Right hindlimb (tissue), 1 donor: ENCODE measurements around the gene DYNC1H1.
A peak's percentile ranks its signal among the peaks of the same experiment; 100 is the strongest.
"Not testable (repeated sequence)": the region's sequence is repeated elsewhere in the genome, so short reads cannot be mapped to it uniquely, and the experiment has no call there.

ENCODE experiments used
- DNase-seq: peaks from one replicate; pipeline ENCODE4 v3.0.0-alpha.2; 2018

The DYNC1H1 gene

DNA sequence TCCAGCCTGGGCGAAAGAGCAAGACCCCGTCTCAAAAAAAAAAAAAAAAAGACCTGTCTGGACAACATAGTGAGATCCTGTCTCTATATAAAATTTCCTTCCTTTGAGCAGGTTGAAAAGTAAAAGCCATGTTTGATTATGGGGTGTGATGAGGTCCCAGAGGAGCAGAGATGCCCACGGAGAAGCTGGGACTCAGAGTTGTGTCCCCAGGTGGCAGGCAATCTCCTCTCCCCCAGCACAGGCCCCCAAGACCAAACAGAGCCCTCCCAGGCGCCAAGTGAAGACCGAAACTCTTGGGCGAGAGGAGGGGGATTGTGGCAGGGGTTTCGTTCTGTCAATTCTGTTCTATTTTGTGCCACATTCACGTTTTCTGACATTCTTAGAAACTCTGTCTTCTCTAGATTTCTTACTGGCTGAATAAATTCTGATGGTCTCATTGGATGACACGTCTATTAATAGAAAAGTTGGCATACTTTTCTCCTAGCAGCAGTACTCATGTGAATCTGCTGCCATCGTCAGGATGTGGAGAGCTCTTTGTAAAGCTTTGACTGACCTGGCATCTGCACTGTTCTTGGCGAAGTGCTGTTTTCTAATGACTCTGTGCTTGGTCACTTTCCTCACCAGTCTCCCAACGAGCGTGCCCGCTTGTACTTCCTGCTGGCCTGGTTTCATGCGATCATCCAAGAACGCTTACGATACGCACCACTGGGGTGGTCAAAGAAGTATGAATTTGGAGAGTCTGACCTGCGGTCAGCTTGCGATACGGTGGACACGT lies 79.1 kb downstream of the DYNC1H1 start:
- DNase-seq = no peak

DNA sequence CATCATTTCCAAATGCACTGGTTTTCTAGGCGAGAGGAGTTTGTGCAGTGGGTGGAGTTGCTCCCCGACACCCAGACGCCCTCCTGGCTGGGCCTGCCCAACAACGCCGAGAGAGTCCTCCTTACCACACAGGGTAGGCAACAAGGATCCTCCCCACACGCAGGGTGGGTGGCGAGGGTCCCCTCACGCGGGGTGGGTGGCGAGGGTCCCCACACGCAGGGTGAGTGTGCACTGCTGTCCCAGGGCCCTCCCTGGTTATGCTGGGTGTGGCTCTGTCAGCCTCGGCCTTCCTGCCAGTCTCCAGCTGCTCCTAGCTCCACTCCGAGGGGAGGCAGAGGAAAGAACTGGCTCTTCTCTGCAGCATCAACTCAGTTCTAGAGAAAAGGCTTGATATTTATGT lies 80.2 kb downstream of the DYNC1H1 start:
- no peak for DNase-seq

DNA sequence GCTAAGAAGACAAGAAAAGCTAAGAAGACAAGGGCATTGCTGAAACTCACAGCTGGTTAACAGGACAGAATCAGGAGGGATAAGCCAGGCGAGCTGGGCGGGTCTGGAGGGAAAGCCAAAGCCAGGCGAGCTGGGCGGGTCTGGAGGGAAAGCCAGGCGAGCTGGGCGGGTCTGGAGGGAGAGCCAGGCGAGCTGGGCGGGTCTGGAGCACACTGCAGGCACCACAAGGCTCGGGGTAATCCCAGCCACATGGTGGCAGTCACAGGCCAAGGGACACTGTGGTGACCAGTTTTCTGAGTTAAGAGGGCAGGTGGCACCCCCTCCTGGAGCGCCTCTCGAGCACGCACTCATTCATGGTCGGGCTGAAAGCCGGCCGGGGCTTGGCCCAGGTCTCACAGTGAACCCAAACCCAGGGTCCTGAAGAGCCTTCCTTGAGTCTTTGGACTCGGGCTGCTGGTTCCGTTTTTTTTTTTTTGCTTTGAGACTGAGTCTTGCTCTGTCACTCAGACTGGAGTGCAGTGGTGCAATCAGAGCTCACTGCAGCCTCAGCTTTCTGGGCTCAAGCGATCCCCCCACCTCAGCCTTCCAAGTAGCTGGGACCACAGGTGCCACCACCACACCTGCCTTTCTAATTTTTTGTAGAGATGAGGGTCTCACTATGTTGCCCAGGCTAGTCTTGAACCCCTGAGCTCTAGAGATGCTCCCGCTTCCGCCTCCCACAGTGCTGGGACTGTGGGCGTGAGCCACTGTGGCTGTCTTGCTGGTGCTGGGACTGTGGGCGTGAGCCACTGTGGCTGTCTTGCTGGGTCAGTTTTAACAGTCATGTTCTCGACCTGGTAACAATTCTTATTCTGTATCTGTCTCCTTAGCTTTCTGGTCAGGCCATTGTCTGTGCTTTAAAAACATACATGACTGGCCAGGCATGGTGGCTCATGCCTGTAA lies 82.2 kb downstream of the DYNC1H1 start:
- DNase-seq = peak; percentile 92

DNA sequence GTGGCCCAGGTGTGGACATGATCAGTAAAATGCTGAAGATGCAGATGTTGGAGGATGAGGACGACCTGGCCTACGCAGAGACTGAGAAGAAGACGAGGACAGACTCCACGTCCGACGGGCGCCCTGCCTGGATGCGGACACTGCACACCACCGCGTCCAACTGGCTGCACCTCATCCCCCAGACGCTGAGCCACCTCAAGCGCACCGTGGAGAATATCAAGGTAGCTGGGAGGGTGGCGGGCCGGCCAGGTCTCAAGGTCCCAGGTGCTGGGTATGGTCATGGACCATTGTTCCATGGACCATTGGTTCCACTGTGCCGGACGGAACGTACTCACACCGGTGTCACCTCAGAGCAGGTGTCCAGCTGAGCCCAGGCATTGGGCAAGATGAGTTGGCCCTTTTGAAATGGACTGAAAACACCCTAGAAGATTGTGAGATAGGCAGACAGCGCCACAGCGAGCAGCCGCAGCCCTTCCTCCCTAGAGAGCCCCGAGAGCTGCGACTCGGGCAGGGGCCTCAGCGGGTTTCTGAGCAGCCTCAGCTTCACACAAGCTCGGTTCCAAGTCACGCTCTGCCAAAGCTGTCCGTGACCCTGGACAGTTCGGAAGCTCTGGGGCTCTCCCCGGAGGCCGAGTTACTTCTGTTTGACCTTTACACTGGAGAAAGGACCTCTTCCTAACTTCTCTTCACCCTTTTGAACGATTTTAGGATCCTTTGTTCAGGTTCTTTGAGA lies 83.6 kb downstream of the DYNC1H1 start:
- DNase-seq = no peak

DNA sequence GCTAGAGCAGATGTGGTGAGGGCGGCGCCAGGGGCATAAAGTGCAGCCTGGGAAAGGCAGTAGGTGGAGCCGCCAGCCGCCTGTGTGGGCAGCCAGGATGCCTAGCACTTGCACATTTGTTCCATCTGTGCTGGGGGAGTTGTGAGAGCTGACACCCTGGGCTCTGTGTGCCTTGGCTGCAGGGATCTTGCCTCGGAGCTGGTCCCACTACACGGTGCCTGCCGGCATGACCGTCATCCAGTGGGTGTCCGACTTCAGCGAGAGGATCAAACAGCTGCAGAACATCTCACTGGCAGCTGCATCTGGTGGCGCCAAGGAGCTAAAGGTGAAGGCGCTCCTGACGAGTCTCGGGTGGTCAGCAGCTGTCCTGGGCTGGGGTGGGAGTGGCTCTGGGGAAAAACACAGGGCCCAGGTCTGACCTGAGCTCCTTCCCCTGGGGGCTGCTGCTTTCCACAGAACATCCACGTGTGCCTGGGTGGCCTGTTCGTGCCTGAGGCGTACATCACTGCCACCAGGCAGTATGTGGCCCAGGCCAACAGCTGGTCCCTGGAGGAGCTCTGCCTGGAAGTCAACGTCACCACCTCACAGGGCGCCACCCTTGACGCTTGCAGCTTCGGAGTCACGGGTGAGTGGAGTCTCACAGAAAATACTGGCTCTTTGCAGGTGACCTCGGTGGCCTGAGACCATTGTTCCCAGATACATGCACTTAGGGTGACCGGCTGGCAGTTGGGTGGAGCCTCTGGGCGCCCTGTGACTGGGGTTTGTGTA lies 85.1 kb downstream of the DYNC1H1 start:
- no peak for DNase-seq

DNA sequence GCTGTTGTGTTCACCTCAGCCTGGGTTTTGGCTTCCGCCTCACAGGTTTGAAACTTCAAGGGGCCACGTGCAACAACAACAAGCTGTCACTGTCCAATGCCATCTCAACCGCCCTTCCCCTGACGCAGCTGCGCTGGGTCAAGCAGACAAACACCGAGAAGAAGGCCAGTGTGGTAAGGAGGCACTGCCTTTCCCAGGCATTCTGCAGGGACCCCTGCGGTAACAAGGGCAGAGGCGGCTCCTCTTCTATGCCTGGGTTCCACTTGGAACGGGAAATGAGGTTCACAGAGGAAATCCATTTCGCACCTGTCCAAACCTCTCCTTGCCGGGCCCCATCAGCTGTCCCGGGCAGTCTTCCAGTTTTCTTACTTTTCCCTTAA lies 85.6 kb downstream of the DYNC1H1 start:
- no peak for DNase-seq

DNA sequence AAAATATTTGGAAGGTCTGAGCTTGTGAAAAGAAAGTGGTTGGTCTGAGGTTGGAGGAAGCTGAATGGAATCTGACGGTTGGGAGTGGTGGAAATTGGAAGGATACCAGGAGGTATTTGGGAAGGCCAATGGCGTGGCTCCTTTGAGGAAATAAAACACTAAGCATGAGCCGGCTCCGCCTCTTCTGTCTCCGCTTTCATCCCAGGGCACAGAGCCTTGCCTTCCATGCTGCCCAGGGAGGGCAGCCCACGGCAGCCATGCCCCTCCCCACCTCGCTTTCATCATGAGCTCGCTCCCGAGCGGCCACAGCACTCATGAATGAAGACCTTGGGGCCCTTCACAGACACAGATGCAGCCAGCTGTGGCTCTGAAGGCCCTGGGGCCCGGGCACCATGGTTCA lies 86.3 kb downstream of the DYNC1H1 start:
- DNase-seq = peak; percentile 79

DNA sequence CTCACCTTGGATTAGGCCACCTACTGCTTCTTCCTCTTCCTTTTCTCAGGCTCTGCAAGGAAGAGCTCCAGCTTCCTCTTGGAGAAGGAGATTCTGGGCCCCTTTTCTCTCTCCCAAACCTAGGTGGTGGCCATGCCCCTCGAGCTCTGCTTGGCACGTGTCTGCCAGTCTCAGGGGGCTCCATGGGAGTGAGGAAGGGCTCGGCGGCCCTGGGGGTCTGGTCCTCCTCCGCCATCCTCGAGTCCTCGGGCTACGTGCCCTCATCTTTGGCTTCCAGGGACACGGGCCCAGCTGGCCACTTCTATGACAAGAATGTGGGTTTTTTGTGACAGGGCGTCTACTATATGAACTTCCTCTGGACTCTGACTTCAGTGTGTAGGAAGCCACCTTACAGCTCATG lies 88.1 kb downstream of the DYNC1H1 start:
- DNase-seq = no peak

DNA sequence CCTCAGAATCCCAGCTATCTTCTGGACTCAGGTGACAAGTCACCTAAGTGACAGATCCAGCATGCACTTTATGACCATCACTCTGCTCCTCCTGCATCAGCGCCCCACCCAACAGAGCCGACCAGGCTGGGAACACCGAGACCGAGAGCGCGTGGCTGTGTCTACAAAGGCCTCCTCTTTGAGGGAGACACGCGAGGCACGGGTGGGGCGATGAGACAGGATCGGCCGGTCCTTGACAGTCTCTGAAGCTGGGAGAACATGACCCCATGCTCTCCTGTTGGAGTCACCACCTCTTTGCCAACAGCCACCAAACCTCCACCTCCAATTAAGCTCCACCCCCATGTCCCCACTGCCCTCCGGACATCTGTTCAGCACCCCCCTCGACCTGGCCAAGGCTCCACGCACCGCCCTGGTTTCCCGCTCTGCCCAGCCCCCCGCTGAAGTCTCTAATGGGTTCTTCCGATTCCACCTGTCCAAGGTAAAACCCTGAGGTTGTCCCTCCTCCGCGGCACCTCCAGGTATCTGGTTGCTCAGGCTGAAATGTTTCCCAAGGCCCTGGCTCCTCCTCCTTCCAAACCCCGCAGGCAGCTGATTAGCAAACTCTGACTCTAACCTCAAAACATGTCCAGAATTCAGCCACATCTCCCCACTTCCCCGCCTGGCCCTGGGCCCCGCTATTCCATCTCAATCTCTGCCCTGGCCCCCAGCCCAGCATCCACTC lies 91.0 kb downstream of the DYNC1H1 start:
- DNase-seq = no peak

DNA sequence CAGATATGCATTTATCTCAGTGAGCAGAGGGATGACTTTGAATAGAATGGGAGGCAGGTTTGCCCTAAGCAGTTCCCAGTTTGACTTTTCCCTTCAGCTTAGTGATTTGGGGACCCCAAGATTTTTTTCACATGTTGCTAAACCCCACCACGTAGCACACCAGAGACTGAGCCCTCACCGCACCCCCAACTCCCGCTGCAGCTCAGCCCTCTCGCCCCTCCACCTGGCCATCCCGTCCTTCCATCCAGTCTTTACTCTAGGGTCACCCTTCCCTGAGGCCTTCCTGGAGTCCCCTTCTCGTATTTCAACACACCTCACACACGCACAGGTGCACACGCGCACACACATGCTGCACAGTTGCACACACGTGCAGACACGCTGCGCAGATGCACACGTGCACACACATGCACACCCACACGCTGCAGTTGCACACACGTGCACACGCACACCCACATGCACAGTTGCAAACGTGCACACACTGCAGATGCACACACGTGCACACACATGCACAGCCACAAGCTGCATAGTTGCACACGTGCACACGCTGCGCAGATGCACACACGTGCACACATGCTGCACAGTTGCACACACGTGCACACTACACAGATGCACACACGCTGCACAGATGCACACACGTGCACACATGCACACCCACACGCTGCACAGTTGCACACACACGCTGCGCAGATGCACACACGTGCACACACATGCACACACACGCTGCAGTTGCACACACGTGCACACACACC lies 92.5 kb downstream of the DYNC1H1 start:
- DNase-seq = no peak

DNA sequence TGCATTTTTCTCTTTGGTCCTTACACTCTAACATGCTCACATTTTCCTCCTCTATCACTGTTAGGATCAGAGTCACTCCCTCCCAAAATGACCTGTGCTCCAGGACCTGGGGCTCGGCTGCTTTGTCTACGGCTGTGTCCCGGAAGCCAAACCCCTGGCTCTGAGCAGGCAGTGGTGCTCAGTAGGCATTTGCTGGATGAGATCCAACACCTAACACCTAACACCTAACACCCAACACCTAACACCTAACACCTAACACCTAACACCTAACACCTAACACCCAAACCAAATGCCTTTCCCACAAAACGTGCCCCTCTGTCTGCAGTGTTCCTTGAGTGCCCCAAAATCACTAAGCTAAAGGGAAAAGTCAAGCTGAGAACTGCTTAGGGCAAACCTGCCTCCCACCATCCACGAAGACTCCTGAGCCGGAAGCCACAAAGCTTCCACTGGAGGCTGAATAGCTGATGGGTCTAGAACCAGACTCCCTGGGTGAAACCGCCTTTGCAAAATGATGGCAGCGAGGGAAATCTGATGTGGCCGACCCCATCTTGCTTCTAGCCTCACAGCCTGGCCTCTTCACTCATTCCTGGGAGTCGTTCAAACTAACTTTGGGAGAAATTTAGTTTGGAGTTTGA lies 93.2 kb downstream of the DYNC1H1 start:
- DNase-seq = no peak

DNA sequence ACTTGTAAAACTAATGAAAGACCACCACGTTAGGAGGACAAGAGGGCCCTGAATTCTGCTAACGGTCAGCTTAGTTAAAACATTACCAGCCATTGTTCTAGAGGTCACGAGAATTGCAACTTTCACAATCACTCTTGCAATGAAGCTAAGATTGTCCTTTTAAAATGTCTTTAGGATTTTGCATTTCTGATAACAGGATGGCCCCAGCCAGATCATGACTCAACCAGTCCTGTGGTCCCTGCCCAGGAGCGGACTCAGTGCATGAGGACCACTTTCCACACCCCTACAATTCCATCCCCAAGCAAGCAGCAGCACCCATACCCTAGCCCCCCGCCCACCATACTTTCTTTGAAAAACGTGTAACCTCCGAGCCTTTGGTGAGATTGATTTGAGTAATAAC lies 93.8 kb downstream of the DYNC1H1 start:
- DNase-seq = no peak

DNA sequence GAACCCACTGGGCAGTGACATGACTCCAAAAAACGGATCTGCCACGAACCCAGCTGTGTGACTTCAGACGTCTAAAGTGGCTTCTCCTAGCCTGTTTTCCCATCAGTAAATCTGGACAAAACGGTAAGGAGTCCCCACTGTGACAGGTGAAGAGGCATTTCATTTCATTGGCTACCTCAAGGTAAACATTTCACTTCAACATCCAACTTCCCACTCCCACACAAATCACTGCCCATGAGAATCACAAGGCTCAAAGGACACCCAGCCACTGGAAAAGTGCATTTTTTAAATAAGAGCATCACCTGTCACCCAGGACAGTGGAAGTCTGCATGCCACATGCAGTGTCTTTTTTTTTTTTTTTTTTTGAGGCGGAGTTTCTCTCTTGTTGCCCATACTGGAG lies 94.6 kb downstream of the DYNC1H1 start:
- DNase-seq = no peak

DNA sequence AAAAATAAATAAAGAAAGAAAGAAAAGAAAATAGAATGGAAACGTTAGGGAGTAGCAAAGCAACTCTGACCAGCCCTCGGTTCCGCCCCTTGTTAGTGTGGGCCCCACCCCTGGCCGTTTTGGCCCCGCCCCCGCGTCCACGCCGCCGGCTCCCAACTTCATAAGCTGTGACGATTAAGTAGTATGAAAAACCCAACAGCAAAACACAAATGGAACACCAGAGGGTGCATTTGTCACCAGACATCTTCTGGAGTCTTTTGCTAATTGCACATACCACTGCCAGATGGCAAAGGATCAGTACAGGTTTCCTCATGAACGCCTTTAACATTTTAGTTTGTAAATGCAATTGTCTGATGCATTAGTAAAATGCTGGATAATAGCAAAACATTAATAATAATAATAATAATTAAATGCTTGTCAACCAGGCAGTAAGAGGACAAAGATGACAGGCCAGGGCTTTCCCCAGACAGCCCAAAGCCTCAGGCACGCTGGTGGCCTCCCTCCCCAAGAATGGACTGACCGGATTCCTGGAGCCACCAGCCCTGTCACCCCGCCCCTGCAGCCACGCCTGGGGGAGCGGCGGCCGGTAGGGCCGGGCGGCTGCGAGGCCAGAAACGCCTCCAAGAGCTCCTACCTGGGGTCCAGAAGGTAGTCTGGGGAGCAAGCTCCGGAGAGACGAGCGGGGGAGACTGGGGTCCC lies 98.9 kb downstream of the DYNC1H1 start:
- DNase-seq = peak; percentile 86

DNA sequence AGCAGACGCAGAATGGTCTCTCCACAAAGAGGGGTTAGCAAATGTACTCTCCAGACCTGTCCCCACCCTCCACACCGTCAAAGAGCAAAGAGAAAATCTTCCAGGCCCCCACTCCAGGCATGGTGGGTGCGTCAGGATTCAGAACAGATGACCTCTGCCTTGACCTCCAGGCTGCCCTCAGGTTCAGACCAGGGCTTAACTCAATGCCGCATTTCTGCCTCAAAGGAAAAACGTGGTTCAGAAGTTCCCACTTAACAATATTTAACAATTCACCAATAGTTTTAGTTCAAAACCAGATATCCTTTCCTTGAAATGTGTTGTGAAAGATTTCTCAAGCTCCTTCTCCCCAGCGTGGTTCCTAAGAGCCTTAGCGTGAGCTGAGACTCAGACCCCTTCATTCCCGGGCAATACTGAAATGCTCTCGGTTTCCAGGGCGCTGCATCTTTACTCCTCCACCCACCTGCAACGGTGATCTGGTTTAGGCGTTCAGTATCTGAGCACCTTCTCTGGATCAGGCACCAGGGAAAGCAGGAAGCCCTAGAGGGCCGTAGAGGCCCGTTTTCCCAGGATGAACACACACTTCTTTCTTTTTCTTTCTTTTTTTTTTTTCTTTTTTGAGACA lies 99.5 kb downstream of the DYNC1H1 start:
- no peak for DNase-seq

DNA sequence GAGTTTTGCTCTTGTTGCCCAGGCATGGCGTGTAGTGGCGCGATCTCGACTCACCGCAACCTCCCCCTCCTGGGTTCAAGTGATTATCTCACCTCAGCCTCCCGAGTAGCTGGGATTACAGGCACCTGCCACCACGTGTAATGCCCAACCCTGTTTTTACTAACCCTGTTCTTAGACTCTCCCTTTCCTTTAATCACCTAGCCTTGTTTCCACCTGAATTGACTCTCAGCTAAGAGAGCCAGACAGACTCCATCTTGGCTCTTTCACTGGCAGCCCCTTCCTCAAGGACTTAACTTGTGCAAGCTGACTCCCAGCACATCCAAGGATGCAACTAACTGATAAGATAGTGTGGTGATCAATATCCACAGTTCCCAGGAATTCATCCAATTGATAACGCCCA lies 100.2 kb downstream of the DYNC1H1 start:
- not testable (repeated sequence) for DNase-seq

DNA sequence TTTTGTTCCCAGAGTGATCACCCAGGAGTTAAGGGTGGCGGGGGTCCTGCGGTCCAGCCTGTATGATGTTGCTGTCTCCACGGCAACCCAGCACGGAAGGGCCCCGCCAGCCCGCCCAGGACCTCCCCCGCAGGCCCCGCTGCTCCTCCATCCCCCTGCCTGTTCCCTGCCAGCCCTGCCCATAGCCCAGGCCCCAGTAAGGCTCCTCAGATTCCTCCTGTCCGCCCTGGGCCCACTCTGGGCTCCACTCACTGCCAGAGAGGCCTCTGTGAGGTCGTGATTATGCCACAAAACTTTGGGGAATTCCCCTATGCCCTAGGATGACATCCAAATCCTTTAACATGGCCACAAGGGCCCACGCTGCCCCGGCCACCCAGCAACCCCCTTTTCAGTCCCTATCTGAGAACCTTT lies 101.7 kb downstream of the DYNC1H1 start:
- no peak for DNase-seq

DNA sequence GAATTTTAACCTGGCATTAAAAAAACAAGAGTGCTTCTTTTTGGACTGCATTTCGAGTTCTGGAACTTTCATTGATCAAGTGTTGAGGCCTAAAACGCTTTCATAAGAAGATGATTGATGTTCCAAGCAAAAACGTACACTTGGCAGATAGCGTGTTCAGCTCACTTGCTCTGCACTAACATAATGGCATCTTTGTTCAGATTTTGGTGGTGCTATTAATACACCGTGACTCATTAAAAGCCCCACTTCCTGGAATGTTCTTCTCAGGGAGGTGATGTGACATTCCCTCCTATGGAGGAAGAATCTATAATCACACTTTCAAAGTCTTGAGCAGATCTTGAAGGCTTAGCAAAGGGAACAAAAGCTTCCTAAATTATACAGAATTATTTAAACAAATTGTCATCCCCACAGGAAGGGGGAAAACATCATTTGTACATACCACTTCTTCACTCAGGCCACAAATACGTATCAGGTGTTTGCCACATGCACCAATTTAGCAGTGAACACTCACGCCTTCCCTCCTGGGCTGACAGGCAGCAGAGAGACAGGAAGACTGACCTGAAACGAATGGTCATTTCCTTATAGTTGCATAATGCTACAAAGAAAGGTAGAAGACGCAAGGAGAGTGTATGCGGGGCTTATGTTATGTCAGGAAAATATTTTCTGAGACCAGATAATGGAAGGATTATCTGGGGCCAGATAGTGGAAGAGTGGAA lies 107.1 kb downstream of the DYNC1H1 start:
- no peak for DNase-seq
